ENCODE results near the gene LRRC36. TPM values are rescaled to one million over a fixed set of nuclear protein-coding genes. Genes with fewer than 3 reads are reported as not detected.

LRRC36 gene
- total RNA-seq, 6 experiments from 2014 or later: not detected

DNA sequence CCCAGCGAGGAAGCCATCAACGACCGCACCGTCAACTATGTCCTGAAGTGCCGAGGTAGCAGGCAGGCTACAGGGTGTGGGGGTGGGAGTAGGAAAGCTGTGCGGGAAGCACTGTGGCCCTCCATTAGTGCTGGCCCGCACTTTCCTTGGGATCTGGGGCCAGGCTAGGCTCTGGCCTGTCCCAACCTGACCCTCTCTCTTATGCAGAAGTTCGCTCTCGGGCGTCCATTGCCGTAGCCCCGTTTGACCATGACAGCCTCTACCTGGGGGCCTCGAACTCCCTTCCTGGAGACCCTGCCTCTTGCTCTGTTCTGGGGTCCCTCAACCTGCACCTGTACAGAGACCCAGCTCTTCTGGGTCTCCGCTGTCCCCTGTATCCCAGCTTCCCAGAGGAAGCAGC lies 38.7 kb upstream of the LRRC36 start:
- Mint-ChIP-seq H3K4me3 (no peak overlapping the region), H3K27ac (no peak overlapping the region), H3K27me3 (ENCODE audit: insufficient read depth) (peaks cover 18% of the 10 kb centered on the region), H3K4me1 (ENCODE audit: low read depth) (peaks cover 16% of the 10 kb centered on the region), H3K9me3 (no peaks in the 10 kb centered on the region), H3K36me3 (ENCODE audit: low read depth) (peaks cover 8% of the 10 kb centered on the region)
- TF ChIP-seq, protein P1, sequence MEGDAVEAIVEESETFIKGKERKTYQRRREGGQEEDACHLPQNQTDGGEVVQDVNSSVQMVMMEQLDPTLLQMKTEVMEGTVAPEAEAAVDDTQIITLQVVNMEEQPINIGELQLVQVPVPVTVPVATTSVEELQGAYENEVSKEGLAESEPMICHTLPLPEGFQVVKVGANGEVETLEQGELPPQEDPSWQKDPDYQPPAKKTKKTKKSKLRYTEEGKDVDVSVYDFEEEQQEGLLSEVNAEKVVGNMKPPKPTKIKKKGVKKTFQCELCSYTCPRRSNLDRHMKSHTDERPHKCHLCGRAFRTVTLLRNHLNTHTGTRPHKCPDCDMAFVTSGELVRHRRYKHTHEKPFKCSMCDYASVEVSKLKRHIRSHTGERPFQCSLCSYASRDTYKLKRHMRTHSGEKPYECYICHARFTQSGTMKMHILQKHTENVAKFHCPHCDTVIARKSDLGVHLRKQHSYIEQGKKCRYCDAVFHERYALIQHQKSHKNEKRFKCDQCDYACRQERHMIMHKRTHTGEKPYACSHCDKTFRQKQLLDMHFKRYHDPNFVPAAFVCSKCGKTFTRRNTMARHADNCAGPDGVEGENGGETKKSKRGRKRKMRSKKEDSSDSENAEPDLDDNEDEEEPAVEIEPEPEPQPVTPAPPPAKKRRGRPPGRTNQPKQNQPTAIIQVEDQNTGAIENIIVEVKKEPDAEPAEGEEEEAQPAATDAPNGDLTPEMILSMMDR (IDR thresholded peaks at IDR 0.05): no peak
- no peak for DNase-seq

DNA sequence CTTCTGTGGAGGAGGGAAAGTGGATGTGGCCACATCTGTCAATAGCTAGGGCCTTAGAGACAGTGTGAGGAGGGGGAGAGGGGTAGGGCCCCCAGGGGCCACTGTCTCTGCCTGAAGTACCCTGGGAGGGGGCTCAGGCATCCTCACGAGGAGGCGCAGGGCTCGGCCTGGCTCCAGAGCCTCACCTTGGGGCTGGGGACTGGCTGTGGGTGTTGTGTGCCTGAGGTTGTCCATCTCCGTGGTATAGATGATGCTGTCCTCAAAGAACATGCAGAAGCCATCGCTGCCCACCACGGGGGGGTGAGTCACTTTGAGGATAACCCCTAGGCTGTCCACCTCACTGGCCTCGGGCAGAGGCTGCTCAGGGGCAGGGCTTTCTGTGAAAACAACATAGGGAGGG lies 35.2 kb upstream of the LRRC36 start:
- peaks cover 25% of the 10 kb centered on the region for H3K4me1 Mint-ChIP-seq (ENCODE audit: low read depth)
- H3K9me3 Mint-ChIP-seq: no peaks in the 10 kb centered on the region
- TF ChIP-seq, protein P1 (IDR thresholded peaks at IDR 0.05): no peak
- H3K27ac Mint-ChIP-seq: no peak overlapping the region
- H3K27me3 Mint-ChIP-seq (ENCODE audit: insufficient read depth): peaks cover 20% of the 10 kb centered on the region
- no peak overlapping the region for H3K4me3 Mint-ChIP-seq
- no peak for DNase-seq
- no peaks in the 10 kb centered on the region for H3K36me3 Mint-ChIP-seq (ENCODE audit: low read depth)

DNA sequence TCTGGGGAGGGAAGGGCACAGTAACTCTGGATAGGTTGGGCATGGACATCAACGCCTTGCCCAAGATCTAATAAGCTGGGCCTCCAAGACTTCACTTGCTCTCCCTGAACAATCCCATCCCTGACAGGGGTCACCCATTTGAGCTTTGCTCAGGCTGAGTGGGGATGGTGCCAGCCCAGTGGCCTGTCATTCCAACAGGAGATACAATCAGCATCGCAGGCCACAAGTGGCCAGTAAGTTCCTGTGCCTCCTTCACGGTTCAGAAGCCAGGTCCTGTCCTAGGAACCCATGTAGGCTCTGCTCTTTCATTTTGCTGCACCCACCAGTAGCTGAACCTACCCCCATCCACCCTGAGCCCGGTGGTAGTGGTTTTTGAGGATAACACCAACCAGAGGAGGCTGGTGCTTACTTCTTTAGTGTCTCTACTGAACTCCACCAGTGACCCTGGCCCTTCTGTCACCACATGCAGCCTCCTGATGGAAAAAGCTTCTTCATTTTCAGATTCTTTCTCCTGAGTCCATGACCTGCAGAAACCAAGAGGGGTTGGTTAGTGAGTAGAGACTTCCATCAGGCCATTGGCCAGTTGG lies 32.4 kb upstream of the LRRC36 start:
- Mint-ChIP-seq H3K9me3 (no peaks in the 10 kb centered on the region), H3K27me3 (ENCODE audit: insufficient read depth) (peaks cover 17% of the 10 kb centered on the region), H3K36me3 (ENCODE audit: low read depth) (no peaks in the 10 kb centered on the region), H3K27ac (no peak overlapping the region), H3K4me3 (no peak overlapping the region), H3K4me1 (ENCODE audit: low read depth) (peaks cover 36% of the 10 kb centered on the region)
- TF ChIP-seq, protein P1 (IDR thresholded peaks at IDR 0.05): no peak
- no peak for DNase-seq

DNA sequence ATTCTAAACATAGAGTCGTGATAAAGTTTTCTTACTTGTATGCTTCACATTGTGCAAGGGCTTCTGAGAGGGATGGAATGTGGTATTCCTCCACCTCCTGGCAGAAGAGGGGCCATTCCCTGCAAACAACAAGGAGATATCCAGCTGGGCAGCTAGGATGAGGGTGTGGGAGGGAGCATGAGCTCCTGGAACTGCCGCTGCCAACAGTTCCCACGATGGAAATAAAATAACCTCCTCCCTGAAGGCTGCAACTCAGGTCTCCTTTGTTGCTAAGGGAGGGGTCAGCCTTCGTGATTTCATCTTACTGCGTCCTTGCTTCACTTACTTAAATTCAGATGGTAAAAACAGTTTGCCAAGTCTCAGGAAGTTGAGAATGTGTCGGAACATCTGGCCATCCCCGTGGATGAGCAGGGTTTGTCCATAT lies 31.7 kb upstream of the LRRC36 start:
- Mint-ChIP-seq H3K4me1 (ENCODE audit: low read depth) (peaks cover 36% of the 10 kb centered on the region), H3K9me3 (no peaks in the 10 kb centered on the region), H3K36me3 (ENCODE audit: low read depth) (no peaks in the 10 kb centered on the region), H3K27me3 (ENCODE audit: insufficient read depth) (peaks cover 17% of the 10 kb centered on the region), H3K27ac (no peak overlapping the region), H3K4me3 (no peak overlapping the region)
- TF ChIP-seq, protein P1 (IDR thresholded peaks at IDR 0.05): no peak; the same call in 1 of the 2 replicates
- DNase-seq: no peak

DNA sequence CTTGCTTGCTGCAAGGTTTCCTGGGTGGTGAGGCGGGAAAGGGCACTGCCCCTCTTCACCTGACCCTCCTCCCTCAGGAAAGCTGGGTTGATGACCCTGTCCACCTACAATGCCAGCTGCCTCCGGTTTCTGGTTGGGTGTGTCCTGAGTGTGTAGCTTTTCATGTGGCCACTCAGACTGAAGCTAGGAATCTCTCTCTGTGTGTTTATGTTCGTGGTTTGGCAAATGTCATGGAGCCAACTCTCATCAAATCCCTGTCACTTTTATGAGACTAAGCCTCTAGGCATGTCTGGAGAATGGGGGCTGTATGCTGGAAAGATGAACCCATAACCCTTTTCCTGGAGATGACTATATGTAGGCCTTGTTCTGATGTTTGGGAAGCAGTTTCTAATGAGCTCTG lies 30.2 kb upstream of the LRRC36 start:
- Mint-ChIP-seq H3K4me3 (no peak overlapping the region), H3K27ac (peak overlapping the region; percentile 1; the same call in 1 of the 2 replicates), H3K9me3 (no peaks in the 10 kb centered on the region), H3K36me3 (ENCODE audit: low read depth) (no peaks in the 10 kb centered on the region), H3K4me1 (ENCODE audit: low read depth) (peaks cover 29% of the 10 kb centered on the region), H3K27me3 (ENCODE audit: insufficient read depth) (peaks cover 17% of the 10 kb centered on the region)
- TF ChIP-seq, protein P1 (IDR thresholded peaks at IDR 0.05): no peak
- peak; percentile 63 for DNase-seq
